Fibroblast of pulmonary artery (primary cell): Measurements from ENCODE around the gene SPON2.

Experiments used
- DNase-seq: peaks from one replicate; pipeline ENCODE4 v3.0.0-alpha.2; 2010; ENCODE audit warnings: low read depth
- H3K4me3 ChIP-seq: replicated peaks from 2 replicates; pipeline ENCODE4 v1.5.1; 2011; ENCODE audit warnings: low read depth, mild to moderate bottlenecking, control low read depth, low read length, moderate library complexity
- CTCF ChIP-seq: IDR thresholded peaks from 2 replicates; pipeline ENCODE4 v1.5.1; 2011; ENCODE audit warnings: mild to moderate bottlenecking, control low read depth, low read length, inconsistent platforms; ENCODE audit errors: missing control alignments

The SPON2 gene

GRCh38 chr4:1193206-1194009 is 21.0 kb upstream of the SPON2 start:
- peak; percentile 31 for DNase-seq
- H3K4me3 ChIP-seq = no peak overlapping the region
- TF ChIP-seq CTCF = no peak

GRCh38 chr4:1192493-1193205 is 20.3 kb upstream of the SPON2 start:
- no peak overlapping the region for H3K4me3 ChIP-seq
- TF ChIP-seq CTCF = no peak
- no peak for DNase-seq

GRCh38 chr4:1192091-1192492 is 19.7 kb upstream of the SPON2 start:
- no peak overlapping the region for H3K4me3 ChIP-seq
- TF ChIP-seq CTCF = no peak
- peak; percentile 97 for DNase-seq

GRCh38 chr4:1191621-1192020 is 19.2 kb upstream of the SPON2 start:
- no peak for TF ChIP-seq CTCF
- no peak for DNase-seq
- H3K4me3 ChIP-seq = no peak overlapping the region

- no peak for DNase-seq
- no peak overlapping the region for H3K4me3 ChIP-seq
- no peak for TF ChIP-seq CTCF
Measured at GRCh38 chr4:1187182-1187581, 14.8 kb upstream of the SPON2 start.

- TF ChIP-seq CTCF = no peak
- peak; percentile 31 for DNase-seq
- no peak overlapping the region for H3K4me3 ChIP-seq
Measured at GRCh38 chr4:1183985-1184773, 11.8 kb upstream of the SPON2 start.
